ENCODE measurements around the gene ABCE1. TPM values are rescaled to one million over a fixed set of nuclear protein-coding genes. Genes with fewer than 3 reads are reported as not detected.

Gene ABCE1
- total RNA-seq, 1 donor from 2014 or later = 97.6 TPM

GRCh38 chr4:145058256-145058655 lies 39.9 kb upstream of the ABCE1 start:
- no peaks in the 10 kb centered on the region for H3K27me3 ChIP-seq (ENCODE audit: control insufficient read depth, insufficient read depth, low read length)
- no peak overlapping the region for H3K4me3 ChIP-seq (ENCODE audit: low read depth, low read length)
- DNase-seq (ENCODE audit: low read depth) = no peak
- TF ChIP-seq, protein P1, sequence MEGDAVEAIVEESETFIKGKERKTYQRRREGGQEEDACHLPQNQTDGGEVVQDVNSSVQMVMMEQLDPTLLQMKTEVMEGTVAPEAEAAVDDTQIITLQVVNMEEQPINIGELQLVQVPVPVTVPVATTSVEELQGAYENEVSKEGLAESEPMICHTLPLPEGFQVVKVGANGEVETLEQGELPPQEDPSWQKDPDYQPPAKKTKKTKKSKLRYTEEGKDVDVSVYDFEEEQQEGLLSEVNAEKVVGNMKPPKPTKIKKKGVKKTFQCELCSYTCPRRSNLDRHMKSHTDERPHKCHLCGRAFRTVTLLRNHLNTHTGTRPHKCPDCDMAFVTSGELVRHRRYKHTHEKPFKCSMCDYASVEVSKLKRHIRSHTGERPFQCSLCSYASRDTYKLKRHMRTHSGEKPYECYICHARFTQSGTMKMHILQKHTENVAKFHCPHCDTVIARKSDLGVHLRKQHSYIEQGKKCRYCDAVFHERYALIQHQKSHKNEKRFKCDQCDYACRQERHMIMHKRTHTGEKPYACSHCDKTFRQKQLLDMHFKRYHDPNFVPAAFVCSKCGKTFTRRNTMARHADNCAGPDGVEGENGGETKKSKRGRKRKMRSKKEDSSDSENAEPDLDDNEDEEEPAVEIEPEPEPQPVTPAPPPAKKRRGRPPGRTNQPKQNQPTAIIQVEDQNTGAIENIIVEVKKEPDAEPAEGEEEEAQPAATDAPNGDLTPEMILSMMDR (IDR thresholded peaks at IDR 0.05; ENCODE audit: insufficient read depth, low read length, poor library complexity, severe bottlenecking) = no peak
- H3K36me3 ChIP-seq (ENCODE audit: control insufficient read depth, insufficient read depth, low read length) = no peaks in the 10 kb centered on the region

- no peak overlapping the region for H3K4me3 ChIP-seq (ENCODE audit: low read depth, low read length)
- DNase-seq (ENCODE audit: low read depth) = no peak
- TF ChIP-seq, protein P1 (IDR thresholded peaks at IDR 0.05; ENCODE audit: insufficient read depth, low read length, poor library complexity, severe bottlenecking) = no peak
- no peaks in the 10 kb centered on the region for H3K27me3 ChIP-seq (ENCODE audit: control insufficient read depth, insufficient read depth, low read length)
- no peaks in the 10 kb centered on the region for H3K36me3 ChIP-seq (ENCODE audit: control insufficient read depth, insufficient read depth, low read length)
These were observed 36.7 kb upstream of the ABCE1 start for GRCh38 chr4:145061318-145061920.

GRCh38 chr4:145066063-145066501 lies 32.0 kb upstream of the ABCE1 start:
- no peaks in the 10 kb centered on the region for H3K36me3 ChIP-seq (ENCODE audit: control insufficient read depth, insufficient read depth, low read length)
- DNase-seq (ENCODE audit: low read depth) = no peak
- H3K4me3 ChIP-seq (ENCODE audit: low read depth, low read length) = no peak overlapping the region
- TF ChIP-seq, protein P1 (IDR thresholded peaks at IDR 0.05; ENCODE audit: insufficient read depth, low read length, poor library complexity, severe bottlenecking) = no peak
- H3K27me3 ChIP-seq (ENCODE audit: control insufficient read depth, insufficient read depth, low read length) = no peaks in the 10 kb centered on the region

GRCh38 chr4:145069361-145069760 lies 28.8 kb upstream of the ABCE1 start:
- TF ChIP-seq, protein P1 (IDR thresholded peaks at IDR 0.05; ENCODE audit: insufficient read depth, low read length, poor library complexity, severe bottlenecking) = no peak
- Histone ChIP-seq H3K4me3 (ENCODE audit: low read depth, low read length) (no peak overlapping the region), H3K36me3 (ENCODE audit: control insufficient read depth, insufficient read depth, low read length) (no peaks in the 10 kb centered on the region), H3K27me3 (ENCODE audit: control insufficient read depth, insufficient read depth, low read length) (no peaks in the 10 kb centered on the region)
- DNase-seq (ENCODE audit: low read depth) = no peak

- H3K27me3 ChIP-seq (ENCODE audit: control insufficient read depth, insufficient read depth, low read length) = no peaks in the 10 kb centered on the region
- peaks cover 2% of the 10 kb centered on the region for H3K36me3 ChIP-seq (ENCODE audit: control insufficient read depth, insufficient read depth, low read length)
- DNase-seq (ENCODE audit: low read depth) = no peak
- TF ChIP-seq, protein P1 (IDR thresholded peaks at IDR 0.05; ENCODE audit: insufficient read depth, low read length, poor library complexity, severe bottlenecking) = no peak
- H3K4me3 ChIP-seq (ENCODE audit: low read depth, low read length) = no peak overlapping the region
These were observed 26.6 kb upstream of the ABCE1 start for GRCh38 chr4:145071560-145071959.

Data from kidney epithelial cell (primary cell).